Measurements from ENCODE around the gene PLXDC2. TPM values are rescaled to one million over a fixed set of nuclear protein-coding genes. Genes with fewer than 3 reads are reported as not detected.

PLXDC2 gene
- total and polyA plus RNA-seq, 10 of the 15 experiments (the other 5 are each of a cell fraction or from before 2014, with no cell fraction given): 0.05 to 1.8 (median 0.14) TPM; not detected in 2

DNA sequence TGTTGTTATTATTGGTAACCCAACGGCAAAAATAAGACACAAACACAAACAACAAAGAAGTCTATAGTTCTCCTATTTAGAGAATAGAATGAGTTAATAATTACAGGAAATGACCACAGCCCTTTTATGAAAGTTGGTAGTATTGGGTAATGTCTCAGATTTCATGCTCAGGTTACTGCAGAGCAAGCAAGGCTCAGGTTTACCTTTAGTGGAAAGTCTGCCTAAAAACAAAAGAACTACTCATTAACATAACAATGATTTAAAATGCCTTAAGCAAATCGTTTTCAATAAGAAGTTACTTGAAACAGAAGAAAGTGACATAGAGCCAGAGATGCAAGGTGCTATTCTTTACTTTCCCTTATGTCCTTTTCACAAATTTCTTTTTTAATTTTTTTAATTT is 441.2 kb downstream of the PLXDC2 start:
- intact Hi-C loops (cut with micrococcal nuclease; ENCODE audit: unreplicated experiment): no loop called here
- ATAC-seq (peak; percentile 76), DNase-seq (ENCODE audit: low read depth, low spot score) (no peak), FAIRE-seq (no peak)
- Histone ChIP-seq H2AFZ (ENCODE audit: control insufficient read depth, low read depth, low read length) (no peak overlapping the region), H3K4me3 (no peak overlapping the region), H3K27me3 (replicated peaks in 1 of 2; ENCODE audit: control insufficient read depth in 2 of 2, insufficient read depth in 2 of 2, low read length in 1 of 2) (no peaks in the 10 kb centered on the region), H3K4me1 (ENCODE audit: control insufficient read depth, insufficient read depth, low read length) (no peaks in the 10 kb centered on the region), H3K36me3 (ENCODE audit: control insufficient read depth in 2 of 2, insufficient read depth in 2 of 2, low read length in 1 of 2) (no peaks in the 10 kb centered on the region), H3K79me2 (ENCODE audit: control insufficient read depth, insufficient read depth, low read length) (no peaks in the 10 kb centered on the region), H3K27ac (ENCODE audit: control insufficient read depth, insufficient read depth) (no peak overlapping the region), H3K9me3 (replicated peaks; ENCODE audit: control insufficient read depth, insufficient read depth, low read length) (no peaks in the 10 kb centered on the region), H3K4me2 (ENCODE audit: control insufficient read depth, insufficient read depth) (no peak overlapping the region), H4K20me1 (ENCODE audit: control insufficient read depth, insufficient read depth) (no peaks in the 10 kb centered on the region), H3K9ac (ENCODE audit: control insufficient read depth, insufficient read depth, low read length) (no peak overlapping the region)
- in situ Hi-C loops (cut with MboI): no loop called here
- 3% methylated on average over 2 of the region's 2 CpGs for WGBS (ENCODE audit: insufficient coverage, insufficient replicate concordance, low lambda C conversion rate, missing lambda C conversion rate)
- ChIA-PET SMC1A (ENCODE audit: uncharacterized antibody, unreplicated experiment) (no interaction called here), RAD21 (ENCODE audit: unreplicated experiment) (no interaction called here), POLR2A (no interaction called here), CTCF (no interaction called here)
- no peak for TF ChIP-seq FOXM1 (IDR thresholded peaks at IDR 0.05; ENCODE audit: low read depth, low read length)
- no peak for TF ChIP-seq CHD4 (IDR thresholded peaks at IDR 0.05)
- no peak for TF ChIP-seq HDAC6 (IDR thresholded peaks at IDR 0.05; ENCODE audit: unreplicated experiment)
- TF ChIP-seq TCF12 (IDR thresholded peaks at IDR 0.05; ENCODE audit: low read depth, low read length): no peak
- no peak for TF ChIP-seq ETV6 (conservative IDR thresholded peaks at IDR 0.05 in 1 of 2, IDR thresholded peaks at IDR 0.05 in 1 of 2; ENCODE audit: borderline replicate concordance in 1 of 2, low read depth in 1 of 2)
- no peak for TF ChIP-seq CHD1 (IDR thresholded peaks at IDR 0.05; ENCODE audit: low read depth, low read length)
- no peak for TF ChIP-seq RBBP5 (conservative IDR thresholded peaks at IDR 0.05)
- no peak for TF ChIP-seq SREBF2 (IDR thresholded peaks at IDR 0.05; ENCODE audit: low read length)
- no TSS peak for BruUV-seq (replicated peaks)

DNA sequence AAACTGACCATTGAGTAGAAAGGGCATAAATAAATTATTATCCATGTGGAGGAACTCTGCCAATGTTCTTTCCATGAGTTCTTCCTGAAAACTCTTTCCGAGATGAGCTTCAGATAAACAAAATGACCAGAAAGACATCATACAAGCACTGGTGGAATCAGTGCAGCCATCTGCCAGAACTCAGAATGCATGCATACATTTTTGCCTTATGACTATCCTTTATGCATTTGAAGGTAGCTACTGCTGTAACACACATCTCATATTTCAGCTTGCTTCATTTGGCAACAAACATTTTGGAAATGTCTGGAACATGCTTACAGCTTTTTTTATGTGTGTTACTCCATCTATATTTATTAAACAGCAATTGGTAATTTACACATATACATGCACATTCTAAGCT is 448.9 kb downstream of the PLXDC2 start:
- no peak overlapping the region for H3K4me3 ChIP-seq
- ATAC-seq: no peak
- H3K79me2 ChIP-seq (ENCODE audit: control insufficient read depth, insufficient read depth, low read length): no peaks in the 10 kb centered on the region
- intact Hi-C loops (cut with micrococcal nuclease; ENCODE audit: unreplicated experiment) (no loop called here), in situ Hi-C loops (cut with MboI) (no loop called here)
- no peak for DNase-seq (ENCODE audit: low read depth, low spot score)
- H2AFZ ChIP-seq (ENCODE audit: control insufficient read depth, low read depth, low read length): no peak overlapping the region
- ChIA-PET SMC1A (ENCODE audit: uncharacterized antibody, unreplicated experiment) (no interaction called here), CTCF (interaction anchor here (0.7 kb wide), 1 partner anchor 15 kb away, joined by 4 read pairs; no protein-coding TSS in a partner anchor), RAD21 (ENCODE audit: unreplicated experiment) (no interaction called here), POLR2A (no interaction called here)
- no peak overlapping the region for H3K27ac ChIP-seq (ENCODE audit: control insufficient read depth, insufficient read depth)
- BruUV-seq (replicated peaks): no TSS peak
- no peak overlapping the region for H3K4me2 ChIP-seq (ENCODE audit: control insufficient read depth, insufficient read depth)
- no peaks in the 10 kb centered on the region for H3K4me1 ChIP-seq (ENCODE audit: control insufficient read depth, insufficient read depth, low read length)
- no peak overlapping the region for H3K9ac ChIP-seq (ENCODE audit: control insufficient read depth, insufficient read depth, low read length)
- FAIRE-seq: no peak
- no peaks in the 10 kb centered on the region for H3K9me3 ChIP-seq (replicated peaks; ENCODE audit: control insufficient read depth, insufficient read depth, low read length)
- no peaks in the 10 kb centered on the region for H3K27me3 ChIP-seq (replicated peaks in 1 of 2; ENCODE audit: control insufficient read depth in 2 of 2, insufficient read depth in 2 of 2, low read length in 1 of 2)
- H4K20me1 ChIP-seq (ENCODE audit: control insufficient read depth, insufficient read depth): no peaks in the 10 kb centered on the region
- WGBS (ENCODE audit: insufficient coverage, insufficient replicate concordance, low lambda C conversion rate, missing lambda C conversion rate): 46% methylated on average over 1 of the region's 1 CpG
- H3K36me3 ChIP-seq (ENCODE audit: control insufficient read depth in 2 of 2, insufficient read depth in 2 of 2, low read length in 1 of 2): no peaks in the 10 kb centered on the region
- TF ChIP-seq CHD4 (IDR thresholded peaks at IDR 0.05) (no peak), KLF5 (IDR thresholded peaks at IDR 0.05; ENCODE audit: partially characterized antibody) (no peak), POLR2AphosphoS5 (IDR thresholded peaks at IDR 0.05; ENCODE audit: low read length) (no peak), NFXL1 (IDR thresholded peaks at IDR 0.05; ENCODE audit: borderline replicate concordance) (no peak), SUPT20H (IDR thresholded peaks at IDR 0.05; ENCODE audit: borderline replicate concordance, control insufficient read depth, low read depth, low read length) (no peak), TCF7 (IDR thresholded peaks at IDR 0.05; ENCODE audit: borderline replicate concordance) (no peak), STAT3 (IDR thresholded peaks at IDR 0.05; ENCODE audit: low read depth, low read length) (no peak), NFYA (IDR thresholded peaks at IDR 0.05; ENCODE audit: borderline replicate concordance, low read depth, low read length) (no peak)
- TF ChIP-seq, protein P1, sequence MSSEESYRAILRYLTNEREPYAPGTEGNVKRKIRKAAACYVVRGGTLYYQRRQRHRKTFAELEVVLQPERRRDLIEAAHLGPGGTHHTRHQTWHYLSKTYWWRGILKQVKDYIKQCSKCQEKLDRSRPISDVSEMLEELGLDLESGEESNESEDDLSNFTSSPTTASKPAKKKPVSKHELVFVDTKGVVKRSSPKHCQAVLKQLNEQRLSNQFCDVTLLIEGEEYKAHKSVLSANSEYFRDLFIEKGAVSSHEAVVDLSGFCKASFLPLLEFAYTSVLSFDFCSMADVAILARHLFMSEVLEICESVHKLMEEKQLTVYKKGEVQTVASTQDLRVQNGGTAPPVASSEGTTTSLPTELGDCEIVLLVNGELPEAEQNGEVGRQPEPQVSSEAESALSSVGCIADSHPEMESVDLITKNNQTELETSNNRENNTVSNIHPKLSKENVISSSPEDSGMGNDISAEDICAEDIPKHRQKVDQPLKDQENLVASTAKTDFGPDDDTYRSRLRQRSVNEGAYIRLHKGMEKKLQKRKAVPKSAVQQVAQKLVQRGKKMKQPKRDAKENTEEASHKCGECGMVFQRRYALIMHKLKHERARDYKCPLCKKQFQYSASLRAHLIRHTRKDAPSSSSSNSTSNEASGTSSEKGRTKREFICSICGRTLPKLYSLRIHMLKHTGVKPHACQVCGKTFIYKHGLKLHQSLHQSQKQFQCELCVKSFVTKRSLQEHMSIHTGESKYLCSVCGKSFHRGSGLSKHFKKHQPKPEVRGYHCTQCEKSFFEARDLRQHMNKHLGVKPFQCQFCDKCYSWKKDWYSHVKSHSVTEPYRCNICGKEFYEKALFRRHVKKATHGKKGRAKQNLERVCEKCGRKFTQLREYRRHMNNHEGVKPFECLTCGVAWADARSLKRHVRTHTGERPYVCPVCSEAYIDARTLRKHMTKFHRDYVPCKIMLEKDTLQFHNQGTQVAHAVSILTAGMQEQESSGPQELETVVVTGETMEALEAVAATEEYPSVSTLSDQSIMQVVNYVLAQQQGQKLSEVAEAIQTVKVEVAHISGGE (CRISPR knock-in tag; IDR thresholded peaks at IDR 0.05): no peak
- TF ChIP-seq, protein P2, sequence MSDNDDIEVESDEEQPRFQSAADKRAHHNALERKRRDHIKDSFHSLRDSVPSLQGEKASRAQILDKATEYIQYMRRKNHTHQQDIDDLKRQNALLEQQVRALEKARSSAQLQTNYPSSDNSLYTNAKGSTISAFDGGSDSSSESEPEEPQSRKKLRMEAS (IDR thresholded peaks at IDR 0.05; ENCODE audit: low read depth, low read length): no peak
